Esophagus muscularis mucosa (tissue), 4 donors: ENCODE measurements around the gene THUMPD3. TPM values are rescaled to one million over a fixed set of nuclear protein-coding genes. Genes with fewer than 3 reads are reported as not detected.

ENCODE experiments used
- DNase-seq: peaks from one replicate; pipeline ENCODE4 v3.0.0-alpha.2; 2017; ENCODE audit errors: extremely low spot score
- H3K27ac ChIP-seq, 4 donors: fragments of 200-600 bp; sonication (generic); replicated peaks in 1 of 4; 1 replicate in 3 of 4; 2 replicates in 1 of 4; pipeline ENCODE4 v1.5.1; 2016 to 2019; ENCODE audit warnings: mild to moderate bottlenecking in 1 of 4
- H3K27me3 ChIP-seq, 4 donors: fragments of 200-600 bp; sonication (generic); one replicate each; pipeline versions ENCODE4 v1.5.1 to v1.6.0; 2016 to 2019
- H3K36me3 ChIP-seq, 4 donors: fragments of 200-600 bp; sonication (generic); one replicate each; pipeline ENCODE4 v1.5.1; 2016 to 2019
- H3K4me1 ChIP-seq, 4 donors: fragments of 200-600 bp; sonication (generic); one replicate each; pipeline ENCODE4 v1.5.1; 2016 to 2019
- H3K4me3 ChIP-seq, 4 donors: fragments of 200-600 bp; sonication (generic); 1 replicate in 2 of 4; 2 replicates in 2 of 4; pipeline ENCODE4 v1.5.1; 2016 to 2019; ENCODE audit warnings: mild to moderate bottlenecking in 4 of 4, moderate library complexity in 1 of 4
- H3K9me3 ChIP-seq, 4 donors: fragments of 200-600 bp; sonication (generic); 1 replicate in 3 of 4; 2 replicates in 1 of 4; pipeline ENCODE4 v1.5.1; 2016 to 2019
- EP300 ChIP-seq: sonication (generic); formaldehyde crosslinking; IDR thresholded peaks from one replicate; pipeline ENCODE4 v1.6.1; 2017; ENCODE audit warnings: antibody characterized with exemption
- POLR2A ChIP-seq: fragments of 450-650 bp; IDR thresholded peaks from one replicate; pipeline ENCODE4 v1.6.1; 2017; ENCODE audit warnings: antibody characterized with exemption, moderate library complexity, mild to moderate bottlenecking, low read depth
- POLR2AphosphoS5 ChIP-seq, 2 donors: sonication (generic); formaldehyde crosslinking; IDR thresholded peaks; one replicate each; pipeline ENCODE4 v1.6.1; 2017; ENCODE audit warnings: antibody characterized with exemption in 2 of 2
- WGBS: methylation state at CpG from one replicate; pipeline ENCODE4 v1.1.5; 2018; 5-methylcytosine and 5-hydroxymethylcytosine counted together
- intact Hi-C: fragments of 100-400 bp; cut with DNase I; formaldehyde crosslinking; loops from one replicate; pipeline ENCODE4 v1.15.1; 2023
- total RNA-seq, 4 donors: library from RNA; depleted of rRNA; stranded (reverse); fragments of >200 nt; gene quantifications; one replicate each; pipeline versions ENCODE4 v1.1.0 to v1.2.1, GENCODE V29; 2016
- TF ChIP-seq, protein P1 (sequence below), 3 experiments: fragments of 200-600 bp in 2 of 3; fragments of 450-650 bp in 1 of 3; sonication (generic) in 2 of 3; IDR thresholded peaks; one replicate each; pipeline ENCODE4 v1.5.1; 2017 to 2019; ENCODE audit warnings: antibody characterized with exemption in 3 of 3, mild to moderate bottlenecking in 2 of 3, moderate library complexity in 1 of 3

Gene THUMPD3
- total RNA-seq, 4 donors from 2014 or later = 23.8 to 37.4 (median 26.1) TPM

DNA sequence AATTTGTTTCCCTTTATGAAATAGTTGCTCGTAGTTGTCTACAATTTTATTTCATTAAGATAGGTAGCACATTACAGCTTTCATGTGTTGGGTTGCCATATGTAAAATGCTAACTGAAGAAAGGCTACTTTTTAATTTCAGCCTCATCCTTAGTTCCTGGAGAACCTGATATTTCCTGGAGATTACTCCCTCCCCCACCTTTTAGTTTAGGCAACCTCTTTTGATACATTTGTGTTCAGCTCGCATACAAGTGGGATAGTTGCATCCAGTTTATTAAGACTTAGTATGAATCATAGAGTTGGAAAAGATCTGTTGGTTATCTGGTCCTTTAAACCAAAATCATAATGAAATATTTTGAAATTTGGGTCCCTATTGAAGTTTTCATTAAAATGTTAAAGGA is 40.6 kb downstream of the THUMPD3 start:
- H3K36me3 ChIP-seq = no peaks in the 10 kb centered on the region
- no peak for DNase-seq
- TF ChIP-seq POLR2AphosphoS5 (IDR thresholded peaks at IDR 0.05) (no peak), EP300 (no peak), POLR2A (no peak)
- TF ChIP-seq, protein P1, sequence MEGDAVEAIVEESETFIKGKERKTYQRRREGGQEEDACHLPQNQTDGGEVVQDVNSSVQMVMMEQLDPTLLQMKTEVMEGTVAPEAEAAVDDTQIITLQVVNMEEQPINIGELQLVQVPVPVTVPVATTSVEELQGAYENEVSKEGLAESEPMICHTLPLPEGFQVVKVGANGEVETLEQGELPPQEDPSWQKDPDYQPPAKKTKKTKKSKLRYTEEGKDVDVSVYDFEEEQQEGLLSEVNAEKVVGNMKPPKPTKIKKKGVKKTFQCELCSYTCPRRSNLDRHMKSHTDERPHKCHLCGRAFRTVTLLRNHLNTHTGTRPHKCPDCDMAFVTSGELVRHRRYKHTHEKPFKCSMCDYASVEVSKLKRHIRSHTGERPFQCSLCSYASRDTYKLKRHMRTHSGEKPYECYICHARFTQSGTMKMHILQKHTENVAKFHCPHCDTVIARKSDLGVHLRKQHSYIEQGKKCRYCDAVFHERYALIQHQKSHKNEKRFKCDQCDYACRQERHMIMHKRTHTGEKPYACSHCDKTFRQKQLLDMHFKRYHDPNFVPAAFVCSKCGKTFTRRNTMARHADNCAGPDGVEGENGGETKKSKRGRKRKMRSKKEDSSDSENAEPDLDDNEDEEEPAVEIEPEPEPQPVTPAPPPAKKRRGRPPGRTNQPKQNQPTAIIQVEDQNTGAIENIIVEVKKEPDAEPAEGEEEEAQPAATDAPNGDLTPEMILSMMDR (IDR thresholded peaks at IDR 0.05) = no peak
- WGBS = 47% methylated on average over 2 of the region's 2 CpGs
- no peak overlapping the region for H3K4me3 ChIP-seq
- intact Hi-C loops = no loop called here
- H3K9me3 ChIP-seq = no peaks in the 10 kb centered on the region
- H3K27me3 ChIP-seq = no peaks in the 10 kb centered on the region
- H3K4me1 ChIP-seq = peaks cover 85 to 98% (median 96%) of the 10 kb centered on the region in 4 donors
- H3K27ac ChIP-seq = peak overlapping the region in 3 of 4 donors; percentile 98 to 100 (median 99)

DNA sequence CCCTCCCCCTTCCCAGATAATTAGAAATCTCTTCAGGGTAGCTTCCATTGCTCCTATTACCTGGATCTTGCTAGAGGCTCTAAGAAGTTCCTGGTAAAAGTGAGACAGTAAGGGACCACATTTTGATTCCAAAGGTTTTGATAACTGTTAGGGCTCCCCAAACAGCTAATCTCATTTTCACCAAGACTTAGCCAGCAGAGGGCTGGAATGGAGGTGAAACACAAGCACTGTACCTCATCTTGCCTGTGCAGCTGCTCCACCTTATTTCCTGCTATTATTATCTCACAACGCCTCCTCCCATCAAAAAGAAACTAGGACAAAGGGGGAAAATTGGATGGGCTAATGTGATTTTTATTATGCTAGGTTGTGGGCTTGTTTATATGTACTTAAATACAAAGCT is 41.8 kb downstream of the THUMPD3 start:
- intact Hi-C loops = no loop called here
- no peak overlapping the region for H3K4me3 ChIP-seq
- 15% methylated on average over 1 of the region's 1 CpG for WGBS
- H3K27me3 ChIP-seq = no peaks in the 10 kb centered on the region
- peak overlapping the region in 3 of 4 donors; percentile 18 to 100 (median 45) for H3K27ac ChIP-seq
- no peak for DNase-seq
- H3K36me3 ChIP-seq = no peaks in the 10 kb centered on the region
- peaks cover 91 to 99% (median 98%) of the 10 kb centered on the region in 4 donors for H3K4me1 ChIP-seq
- TF ChIP-seq, protein P1 (IDR thresholded peaks at IDR 0.05) = no peak
- TF ChIP-seq POLR2A = no peak
- no peaks in the 10 kb centered on the region for H3K9me3 ChIP-seq

DNA sequence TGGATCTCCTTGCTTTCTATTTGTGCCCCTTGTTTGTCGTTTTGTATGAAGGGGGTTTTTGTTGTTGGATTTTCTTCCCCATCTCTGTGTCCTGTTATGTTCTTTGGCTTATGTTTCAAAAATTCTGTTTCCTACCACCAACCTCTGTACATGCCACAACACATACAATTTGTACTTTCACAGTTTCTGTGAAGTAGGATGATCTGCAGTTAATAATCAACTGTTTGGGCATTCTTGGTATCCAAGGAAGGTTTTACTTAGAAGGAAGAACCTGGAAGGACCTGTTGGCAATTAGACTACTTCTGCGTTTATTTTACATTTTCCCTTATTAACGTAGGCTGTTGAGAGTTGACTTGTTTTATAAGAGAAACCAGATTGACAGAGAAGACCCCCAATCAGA is 42.9 kb downstream of the THUMPD3 start:
- no peaks in the 10 kb centered on the region for H3K9me3 ChIP-seq
- intact Hi-C loops = no loop called here
- H3K4me1 ChIP-seq = peaks cover 83 to 99% (median 97%) of the 10 kb centered on the region in 4 donors
- H3K27ac ChIP-seq = peak overlapping the region in 3 of 4 donors; percentile 18 to 100 (median 45)
- no peaks in the 10 kb centered on the region for H3K36me3 ChIP-seq
- DNase-seq = no peak
- 57% methylated on average over 3 of the region's 3 CpGs for WGBS
- no peak overlapping the region for H3K4me3 ChIP-seq
- TF ChIP-seq POLR2A = no peak
- no peak for TF ChIP-seq EP300
- TF ChIP-seq POLR2AphosphoS5 (IDR thresholded peaks at IDR 0.05) = no peak
- TF ChIP-seq, protein P1 (IDR thresholded peaks at IDR 0.05) = no peak
- no peaks in the 10 kb centered on the region for H3K27me3 ChIP-seq

GRCh38 chr3:9406856-9407626 is 44.2 kb downstream of the THUMPD3 start:
- intact Hi-C loops = no loop called here
- H3K9me3 ChIP-seq = no peaks in the 10 kb centered on the region
- H3K27ac ChIP-seq = peak overlapping the region in 2 of 4 donors; percentile 3 to 32
- H3K27me3 ChIP-seq = no peaks in the 10 kb centered on the region
- no peaks in the 10 kb centered on the region for H3K36me3 ChIP-seq
- DNase-seq = no peak
- TF ChIP-seq EP300 (no peak), POLR2AphosphoS5 (IDR thresholded peaks at IDR 0.05) (no peak), POLR2A (no peak)
- TF ChIP-seq, protein P1 (IDR thresholded peaks at IDR 0.05) = no peak
- no peak overlapping the region for H3K4me3 ChIP-seq
- peaks cover 77 to 99% (median 96%) of the 10 kb centered on the region in 4 donors for H3K4me1 ChIP-seq
- WGBS = 77% methylated on average over 7 of the region's 7 CpGs
